ENCODE measurements around the gene AUTS2. TPM values are rescaled to one million over a fixed set of nuclear protein-coding genes. Genes with fewer than 3 reads are reported as not detected.

The AUTS2 gene
- polyA plus RNA-seq, 1 donor (not counting 4 experiments of a cell fraction or from before 2014, with no cell fraction given) = 4.7 TPM

GRCh38 chr7:70772891-70773290, 1174.6 kb downstream of the AUTS2 start:
- no peaks in the 10 kb centered on the region for H3K9me1 ChIP-seq (ENCODE audit: control insufficient read depth, extremely low read depth, insufficient read depth, low read length)
- DNase-seq (ENCODE audit: low read depth, low spot score) (no peak), FAIRE-seq (no peak)
- no peaks in the 10 kb centered on the region for H3K27me3 ChIP-seq (ENCODE audit: control insufficient read depth, extremely low read depth, insufficient read depth, low read length)
- H2AFZ ChIP-seq (ENCODE audit: control insufficient read depth, low read length) = no peak overlapping the region
- no peaks in the 10 kb centered on the region for H3K79me2 ChIP-seq (ENCODE audit: control insufficient read depth, insufficient read depth, low read length)
- H3K4me1 ChIP-seq (ENCODE audit: control insufficient read depth, extremely low read depth, insufficient read depth, low read length) = no peaks in the 10 kb centered on the region
- TF ChIP-seq EZH2 (IDR thresholded peaks at IDR 0.05; ENCODE audit: low read length) = no peak
- TF ChIP-seq, protein P1, sequence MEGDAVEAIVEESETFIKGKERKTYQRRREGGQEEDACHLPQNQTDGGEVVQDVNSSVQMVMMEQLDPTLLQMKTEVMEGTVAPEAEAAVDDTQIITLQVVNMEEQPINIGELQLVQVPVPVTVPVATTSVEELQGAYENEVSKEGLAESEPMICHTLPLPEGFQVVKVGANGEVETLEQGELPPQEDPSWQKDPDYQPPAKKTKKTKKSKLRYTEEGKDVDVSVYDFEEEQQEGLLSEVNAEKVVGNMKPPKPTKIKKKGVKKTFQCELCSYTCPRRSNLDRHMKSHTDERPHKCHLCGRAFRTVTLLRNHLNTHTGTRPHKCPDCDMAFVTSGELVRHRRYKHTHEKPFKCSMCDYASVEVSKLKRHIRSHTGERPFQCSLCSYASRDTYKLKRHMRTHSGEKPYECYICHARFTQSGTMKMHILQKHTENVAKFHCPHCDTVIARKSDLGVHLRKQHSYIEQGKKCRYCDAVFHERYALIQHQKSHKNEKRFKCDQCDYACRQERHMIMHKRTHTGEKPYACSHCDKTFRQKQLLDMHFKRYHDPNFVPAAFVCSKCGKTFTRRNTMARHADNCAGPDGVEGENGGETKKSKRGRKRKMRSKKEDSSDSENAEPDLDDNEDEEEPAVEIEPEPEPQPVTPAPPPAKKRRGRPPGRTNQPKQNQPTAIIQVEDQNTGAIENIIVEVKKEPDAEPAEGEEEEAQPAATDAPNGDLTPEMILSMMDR (optimal IDR thresholded peaks at IDR 0.05 in 1 of 3, IDR thresholded peaks at IDR 0.05 in 1 of 3, conservative IDR thresholded peaks at IDR 0.05 in 1 of 3; ENCODE audit: extremely low read depth in 1 of 3, insufficient read depth in 2 of 3, low read length in 3 of 3) = no peak
- no peaks in the 10 kb centered on the region for H3K9me3 ChIP-seq (ENCODE audit: control insufficient read depth, low read depth, low read length)
- no peaks in the 10 kb centered on the region for H4K20me1 ChIP-seq (ENCODE audit: control insufficient read depth, extremely low read depth, insufficient read depth, low read length)
- dilution Hi-C loops (cut with MboI; ENCODE audit: extremely low pct_ligation_motif_present, low sequenced_read_pairs) = no loop called here
- H3K4me3 ChIP-seq (ENCODE audit: control insufficient read depth in 2 of 3, extremely low read depth in 1 of 3, insufficient read depth in 2 of 3, low read depth in 1 of 3, low read length in 3 of 3) = no peak overlapping the region
- no peak overlapping the region for H3K4me2 ChIP-seq (ENCODE audit: control insufficient read depth, extremely low read depth, insufficient read depth, low read depth, low read length)
- no peak overlapping the region for H3K9ac ChIP-seq (ENCODE audit: control insufficient read depth, extremely low read depth, insufficient read depth, low read length)
- H3K27ac ChIP-seq (ENCODE audit: control insufficient read depth, insufficient read depth, low read length) = no peak overlapping the region
- H3K36me3 ChIP-seq (ENCODE audit: control insufficient read depth in 2 of 2, extremely low read depth in 1 of 2, insufficient read depth in 2 of 2, low read length in 2 of 2) = peaks cover 14 to 23% of the 10 kb centered on the region in 2 experiments

DNA sequence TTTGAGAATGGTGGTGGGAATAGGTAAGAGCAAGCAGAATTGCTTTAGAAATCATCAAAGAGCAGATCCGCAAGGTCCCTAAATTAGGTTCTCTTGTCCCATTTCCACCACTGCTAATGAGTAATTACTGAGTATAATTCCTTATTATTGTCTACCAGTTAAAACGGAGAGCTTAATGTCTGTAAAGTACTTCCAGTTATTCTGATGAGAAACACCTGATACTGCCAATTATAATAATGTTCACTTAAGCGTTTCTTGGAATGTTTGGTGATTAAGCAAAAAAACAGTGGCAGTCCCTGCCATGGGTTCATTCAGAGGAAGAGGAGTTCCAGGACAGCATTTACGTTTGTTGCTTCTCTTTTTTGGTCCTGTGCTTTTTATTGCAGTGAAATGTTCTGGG, 1175.1 kb downstream of the AUTS2 start:
- no peaks in the 10 kb centered on the region for H3K79me2 ChIP-seq (ENCODE audit: control insufficient read depth, insufficient read depth, low read length)
- no peak overlapping the region for H3K4me3 ChIP-seq (ENCODE audit: control insufficient read depth in 2 of 3, extremely low read depth in 1 of 3, insufficient read depth in 2 of 3, low read depth in 1 of 3, low read length in 3 of 3)
- DNase-seq (ENCODE audit: low read depth, low spot score) (no peak), FAIRE-seq (no peak)
- H3K4me2 ChIP-seq (ENCODE audit: control insufficient read depth, extremely low read depth, insufficient read depth, low read depth, low read length) = no peak overlapping the region
- no peaks in the 10 kb centered on the region for H3K9me3 ChIP-seq (ENCODE audit: control insufficient read depth, low read depth, low read length)
- H3K9me1 ChIP-seq (ENCODE audit: control insufficient read depth, extremely low read depth, insufficient read depth, low read length) = no peaks in the 10 kb centered on the region
- no peak overlapping the region for H3K9ac ChIP-seq (ENCODE audit: control insufficient read depth, extremely low read depth, insufficient read depth, low read length)
- dilution Hi-C loops (cut with MboI; ENCODE audit: extremely low pct_ligation_motif_present, low sequenced_read_pairs) = no loop called here
- no peak overlapping the region for H2AFZ ChIP-seq (ENCODE audit: control insufficient read depth, low read length)
- no peak for TF ChIP-seq EZH2 (IDR thresholded peaks at IDR 0.05; ENCODE audit: low read length)
- TF ChIP-seq, protein P1 (optimal IDR thresholded peaks at IDR 0.05 in 1 of 3, IDR thresholded peaks at IDR 0.05 in 1 of 3, conservative IDR thresholded peaks at IDR 0.05 in 1 of 3; ENCODE audit: extremely low read depth in 1 of 3, insufficient read depth in 2 of 3, low read length in 3 of 3) = no peak
- H3K27me3 ChIP-seq (ENCODE audit: control insufficient read depth, extremely low read depth, insufficient read depth, low read length) = no peaks in the 10 kb centered on the region
- no peaks in the 10 kb centered on the region for H3K4me1 ChIP-seq (ENCODE audit: control insufficient read depth, extremely low read depth, insufficient read depth, low read length)
- H3K36me3 ChIP-seq (ENCODE audit: control insufficient read depth in 2 of 2, extremely low read depth in 1 of 2, insufficient read depth in 2 of 2, low read length in 2 of 2) = peaks cover 14 to 23% of the 10 kb centered on the region in 2 experiments
- H4K20me1 ChIP-seq (ENCODE audit: control insufficient read depth, extremely low read depth, insufficient read depth, low read length) = no peaks in the 10 kb centered on the region
- no peak overlapping the region for H3K27ac ChIP-seq (ENCODE audit: control insufficient read depth, insufficient read depth, low read length)
